Measurements from ENCODE around the gene ASPM.
"Not testable (repeated sequence)": the region's sequence is repeated elsewhere in the genome, so short reads cannot be mapped to it uniquely, and the experiment has no call there.

Gene ASPM

GRCh38 chr1:197065559-197065958, 80.9 kb downstream of the ASPM start:
- no peaks in the 10 kb centered on the region for H3K4me1 ChIP-seq (ENCODE audit: control insufficient read depth, insufficient read depth, low read length, poor library complexity, severe bottlenecking)
- H3K4me3 ChIP-seq (ENCODE audit: insufficient read depth, low read depth, low read length, poor library complexity, severe bottlenecking), result no peak overlapping the region
- no peak for DNase-seq
- H3K27ac ChIP-seq (ENCODE audit: insufficient read depth, low read length, poor library complexity, severe bottlenecking), result no peak overlapping the region
- no peaks in the 10 kb centered on the region for H3K27me3 ChIP-seq (replicated peaks; ENCODE audit: control insufficient read depth, insufficient read depth, low read length, poor library complexity, severe bottlenecking)
- H3K36me3 ChIP-seq (ENCODE audit: control insufficient read depth, insufficient read depth, low read length), result no peaks in the 10 kb centered on the region
- H3K9me3 ChIP-seq (ENCODE audit: control insufficient read depth, low read length), result no peaks in the 10 kb centered on the region

DNA sequence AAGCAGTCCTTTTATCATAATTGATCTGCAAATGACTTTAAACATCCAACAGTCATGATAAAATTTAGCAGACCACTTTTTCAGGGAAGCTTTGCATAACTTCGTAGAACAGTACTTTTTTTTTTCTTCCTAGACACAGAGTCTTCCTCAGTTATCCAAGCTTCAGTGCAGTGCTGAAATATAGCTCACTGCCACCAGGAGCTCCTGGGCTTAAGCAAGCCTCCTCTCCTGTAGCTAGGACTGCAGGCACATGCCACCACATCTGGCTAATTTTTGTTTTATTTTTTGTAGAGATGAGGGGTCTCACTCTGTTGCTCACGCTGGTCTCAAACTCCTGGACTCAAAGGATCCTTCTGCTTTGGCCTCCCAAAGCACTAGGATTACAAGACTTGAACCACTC, 83.3 kb downstream of the ASPM start:
- Histone ChIP-seq H3K36me3 (ENCODE audit: control insufficient read depth, insufficient read depth, low read length) (no peaks in the 10 kb centered on the region), H3K9me3 (ENCODE audit: control insufficient read depth, low read length) (no peaks in the 10 kb centered on the region)
- no peak for DNase-seq

DNA sequence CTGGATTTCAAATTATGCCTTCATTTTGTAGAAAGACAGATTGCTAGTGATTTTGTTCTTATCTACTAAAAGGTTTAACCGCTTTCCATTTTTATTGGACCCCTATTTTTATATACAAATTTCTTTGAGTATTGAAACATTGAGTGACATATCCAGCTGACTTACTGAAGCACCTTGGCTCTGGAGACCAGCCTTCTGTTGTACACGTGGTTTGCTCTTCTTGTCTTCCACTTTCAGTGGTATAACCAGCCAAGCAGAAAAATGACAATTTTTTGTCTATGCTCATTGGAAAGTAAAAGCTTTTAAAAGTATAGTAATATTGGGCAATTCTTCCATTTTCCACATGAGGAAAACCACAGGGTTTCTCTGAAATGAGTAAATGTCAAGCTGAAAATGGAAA, 83.8 kb downstream of the ASPM start:
- H3K27me3 ChIP-seq (replicated peaks; ENCODE audit: control insufficient read depth, insufficient read depth, low read length, poor library complexity, severe bottlenecking), result no peaks in the 10 kb centered on the region
- H3K9me3 ChIP-seq (ENCODE audit: control insufficient read depth, low read length), result no peaks in the 10 kb centered on the region
- no peak for DNase-seq
- H3K36me3 ChIP-seq (ENCODE audit: control insufficient read depth, insufficient read depth, low read length), result no peaks in the 10 kb centered on the region
- H3K27ac ChIP-seq (ENCODE audit: insufficient read depth, low read length, poor library complexity, severe bottlenecking), result no peak overlapping the region
- no peak overlapping the region for H3K4me3 ChIP-seq (ENCODE audit: insufficient read depth, low read depth, low read length, poor library complexity, severe bottlenecking)
- no peaks in the 10 kb centered on the region for H3K4me1 ChIP-seq (ENCODE audit: control insufficient read depth, insufficient read depth, low read length, poor library complexity, severe bottlenecking)

More for the DNA sequence above, 83.3 kb downstream of the ASPM start:
- Histone ChIP-seq H3K27me3 (replicated peaks; ENCODE audit: control insufficient read depth, insufficient read depth, low read length, poor library complexity, severe bottlenecking) (no peaks in the 10 kb centered on the region), H3K4me3 (ENCODE audit: insufficient read depth, low read depth, low read length, poor library complexity, severe bottlenecking) (no peak overlapping the region), H3K27ac (ENCODE audit: insufficient read depth, low read length, poor library complexity, severe bottlenecking) (no peak overlapping the region), H3K4me1 (ENCODE audit: control insufficient read depth, insufficient read depth, low read length, poor library complexity, severe bottlenecking) (no peaks in the 10 kb centered on the region)

DNA sequence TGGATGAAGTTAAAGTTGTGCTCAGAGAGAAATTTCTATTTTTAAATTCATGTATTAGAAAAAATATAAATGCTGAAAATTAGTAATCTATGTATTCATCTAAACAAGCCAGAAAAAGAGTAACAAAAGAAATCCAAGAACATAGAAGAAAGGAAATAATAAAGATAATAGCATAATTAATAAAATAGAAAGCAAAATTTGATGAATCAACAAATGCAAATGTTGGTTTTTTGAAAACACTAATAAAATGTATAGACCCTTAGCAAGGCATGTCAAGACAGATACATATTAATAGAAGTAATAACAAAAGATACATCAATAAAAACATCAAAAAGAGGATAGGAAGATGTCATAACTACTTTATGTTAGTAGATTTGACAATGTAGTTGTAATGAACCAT, 97.4 kb downstream of the ASPM start:
- Histone ChIP-seq H3K4me3 (ENCODE audit: insufficient read depth, low read depth, low read length, poor library complexity, severe bottlenecking) (no peak overlapping the region), H3K27ac (ENCODE audit: insufficient read depth, low read length, poor library complexity, severe bottlenecking) (no peak overlapping the region), H3K4me1 (ENCODE audit: control insufficient read depth, insufficient read depth, low read length, poor library complexity, severe bottlenecking) (no peaks in the 10 kb centered on the region)

DNA sequence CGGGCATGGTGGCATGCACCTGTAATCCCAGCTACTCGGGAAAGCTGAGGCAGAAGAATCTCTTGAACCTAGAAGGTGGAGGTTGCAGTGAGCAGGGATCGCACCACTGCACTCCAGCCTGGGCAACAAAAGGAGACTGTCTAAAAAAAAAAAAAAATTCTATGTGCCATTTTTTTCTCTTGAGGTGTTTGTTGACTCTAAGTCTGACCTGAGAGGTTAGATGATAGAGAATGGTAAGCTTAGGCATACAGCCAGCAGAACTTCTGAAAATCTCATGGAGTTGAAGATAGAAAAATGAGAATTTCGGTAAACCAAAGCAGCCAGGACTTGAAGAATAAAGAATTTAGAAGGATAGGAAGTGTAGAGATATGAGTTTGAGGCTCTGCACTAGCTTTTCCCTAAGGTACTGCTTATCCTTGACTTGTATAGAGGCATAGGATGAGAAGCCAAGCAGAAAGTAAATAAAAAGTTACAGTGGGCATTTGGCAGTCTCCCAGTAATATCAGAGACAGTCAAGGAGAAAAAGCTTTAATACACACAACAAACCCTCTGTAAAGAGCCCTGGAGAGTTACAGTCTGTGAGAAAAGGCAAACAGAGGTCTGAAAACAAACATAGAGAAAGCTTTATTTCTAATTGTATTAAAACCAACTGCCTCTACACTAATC, 103.7 kb downstream of the ASPM start:
- Histone ChIP-seq H3K36me3 (ENCODE audit: control insufficient read depth, insufficient read depth, low read length) (no peaks in the 10 kb centered on the region), H3K4me3 (ENCODE audit: insufficient read depth, low read depth, low read length, poor library complexity, severe bottlenecking) (no peak overlapping the region), H3K4me1 (ENCODE audit: control insufficient read depth, insufficient read depth, low read length, poor library complexity, severe bottlenecking) (no peaks in the 10 kb centered on the region), H3K27me3 (replicated peaks; ENCODE audit: control insufficient read depth, insufficient read depth, low read length, poor library complexity, severe bottlenecking) (no peaks in the 10 kb centered on the region), H3K9me3 (ENCODE audit: control insufficient read depth, low read length) (no peaks in the 10 kb centered on the region), H3K27ac (ENCODE audit: insufficient read depth, low read length, poor library complexity, severe bottlenecking) (no peak overlapping the region)
- DNase-seq, result no peak

More for the DNA sequence above, 97.4 kb downstream of the ASPM start:
- Histone ChIP-seq H3K27me3 (replicated peaks; ENCODE audit: control insufficient read depth, insufficient read depth, low read length, poor library complexity, severe bottlenecking) (no peaks in the 10 kb centered on the region), H3K9me3 (ENCODE audit: control insufficient read depth, low read length) (no peaks in the 10 kb centered on the region), H3K36me3 (ENCODE audit: control insufficient read depth, insufficient read depth, low read length) (no peaks in the 10 kb centered on the region)
- DNase-seq, result no peak

DNA sequence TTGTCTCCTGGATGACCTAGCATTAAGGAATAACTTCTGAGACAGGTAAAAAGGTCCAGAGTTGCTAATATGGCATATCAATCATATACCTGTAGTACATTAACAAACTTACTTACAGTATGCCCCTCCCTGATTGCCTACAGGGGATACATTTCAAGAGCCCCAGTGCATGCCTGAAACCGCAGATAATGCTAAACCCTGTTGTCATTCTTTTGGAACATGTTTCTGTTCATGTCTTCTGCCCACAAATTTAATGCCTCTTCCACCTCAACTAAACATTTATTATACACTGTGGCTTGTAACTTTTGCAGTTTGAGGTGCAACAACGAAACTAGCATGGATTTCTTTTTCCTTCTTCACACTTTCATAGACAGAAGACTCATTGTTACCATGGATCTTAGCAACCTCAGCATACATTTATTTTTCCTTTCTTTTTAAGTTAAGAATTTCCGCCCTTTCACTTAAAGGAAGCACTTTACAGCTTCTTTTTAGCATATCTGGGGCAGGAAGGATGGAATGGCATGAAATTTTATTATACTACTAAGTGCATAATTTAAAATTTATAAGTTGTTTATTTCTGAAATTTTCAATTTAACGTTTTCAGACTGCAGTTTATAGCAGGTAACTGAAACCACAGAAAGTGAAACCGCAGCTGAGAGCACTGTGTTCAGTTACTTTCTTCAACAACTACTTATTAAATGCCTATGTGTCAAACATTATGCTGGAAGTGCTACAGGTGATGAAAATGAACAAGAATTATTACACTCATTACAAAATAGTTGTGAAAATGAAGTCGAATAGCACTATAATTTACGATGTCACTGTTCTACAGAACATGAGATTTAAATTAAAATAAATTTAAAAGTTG, 104.7 kb downstream of the ASPM start:
- Histone ChIP-seq H3K4me3 (ENCODE audit: insufficient read depth, low read depth, low read length, poor library complexity, severe bottlenecking) (no peak overlapping the region), H3K9me3 (ENCODE audit: control insufficient read depth, low read length) (no peaks in the 10 kb centered on the region), H3K36me3 (ENCODE audit: control insufficient read depth, insufficient read depth, low read length) (no peaks in the 10 kb centered on the region), H3K27ac (ENCODE audit: insufficient read depth, low read length, poor library complexity, severe bottlenecking) (no peak overlapping the region), H3K27me3 (replicated peaks; ENCODE audit: control insufficient read depth, insufficient read depth, low read length, poor library complexity, severe bottlenecking) (no peaks in the 10 kb centered on the region), H3K4me1 (ENCODE audit: control insufficient read depth, insufficient read depth, low read length, poor library complexity, severe bottlenecking) (no peaks in the 10 kb centered on the region)
- no peak for DNase-seq

DNA sequence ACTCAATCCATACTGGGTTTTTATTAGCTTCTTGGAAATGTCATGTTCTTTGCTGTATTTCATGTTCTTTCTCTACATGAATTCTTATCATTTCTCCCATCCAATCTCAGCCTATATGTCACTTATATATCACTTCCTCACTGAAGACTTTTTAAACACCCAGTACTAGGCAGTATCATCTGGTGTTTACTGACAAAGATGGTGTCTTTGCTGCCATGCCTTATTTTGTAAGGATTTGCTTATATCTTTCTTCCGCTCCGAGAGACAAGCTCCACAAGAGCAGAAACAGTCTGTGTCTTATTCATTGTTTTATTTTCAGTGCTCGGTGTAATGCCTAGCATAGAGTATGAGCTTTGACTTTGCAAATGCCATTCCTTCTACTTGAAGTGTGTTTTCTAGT, 109.6 kb downstream of the ASPM start:
- Histone ChIP-seq H3K27ac (ENCODE audit: insufficient read depth, low read length, poor library complexity, severe bottlenecking) (no peak overlapping the region), H3K9me3 (ENCODE audit: control insufficient read depth, low read length) (no peaks in the 10 kb centered on the region), H3K4me1 (ENCODE audit: control insufficient read depth, insufficient read depth, low read length, poor library complexity, severe bottlenecking) (no peaks in the 10 kb centered on the region), H3K36me3 (ENCODE audit: control insufficient read depth, insufficient read depth, low read length) (no peaks in the 10 kb centered on the region), H3K4me3 (ENCODE audit: insufficient read depth, low read depth, low read length, poor library complexity, severe bottlenecking) (no peak overlapping the region), H3K27me3 (replicated peaks; ENCODE audit: control insufficient read depth, insufficient read depth, low read length, poor library complexity, severe bottlenecking) (no peaks in the 10 kb centered on the region)
- DNase-seq, result no peak

- not testable (repeated sequence) for H3K27me3 ChIP-seq (replicated peaks; ENCODE audit: control insufficient read depth, insufficient read depth, low read length, poor library complexity, severe bottlenecking); H3K9me3 ChIP-seq (ENCODE audit: control insufficient read depth, low read length); H3K4me3 ChIP-seq (ENCODE audit: insufficient read depth, low read depth, low read length, poor library complexity, severe bottlenecking); H3K4me1 ChIP-seq (ENCODE audit: control insufficient read depth, insufficient read depth, low read length, poor library complexity, severe bottlenecking); H3K36me3 ChIP-seq (ENCODE audit: control insufficient read depth, insufficient read depth, low read length); H3K27ac ChIP-seq (ENCODE audit: insufficient read depth, low read length, poor library complexity, severe bottlenecking); DNase-seq
These were observed 111.7 kb downstream of the ASPM start for GRCh38 chr1:197034631-197035339.
